SK-N-SH treated with all-trans-retinoic acid at 6 μM for 48 hours (cell line): ENCODE measurements around the gene PTPRN2.

Source experiments
- ARNTL ChIP-seq: fragments of 450-650 bp; formaldehyde crosslinking; IDR thresholded peaks from 2 replicates; pipeline ENCODE4 v1.5.0; 2020; ENCODE audit warnings: low read depth, mild to moderate bottlenecking, moderate library complexity, borderline replicate concordance
- CSDC2 ChIP-seq: fragments of 250-450 bp; sonication (Bioruptor Pico); IDR thresholded peaks from 2 replicates; pipeline ENCODE4 v1.5.0; 2020; ENCODE audit warnings: mild to moderate bottlenecking, moderate library complexity
- ESRRG ChIP-seq: fragments of 250-450 bp; sonication (Bioruptor Pico); IDR thresholded peaks from 2 replicates; pipeline ENCODE4 v1.6.1; 2021; ENCODE audit warnings: mild to moderate bottlenecking
- RARB ChIP-seq: fragments of 250-450 bp; sonication (Bioruptor Pico); IDR thresholded peaks from 2 replicates; pipeline ENCODE4 v1.8.0; 2021; ENCODE audit warnings: mild to moderate bottlenecking, moderate library complexity
- TOX ChIP-seq: fragments of 250-450 bp; sonication (Bioruptor Pico); IDR thresholded peaks from 2 replicates; pipeline ENCODE4 v1.8.0; 2021; ENCODE audit warnings: mild to moderate bottlenecking, moderate library complexity, borderline replicate concordance
- ZFP3 ChIP-seq: fragments of 250-450 bp; sonication (Bioruptor Pico); IDR thresholded peaks from 2 replicates; pipeline ENCODE4 v1.5.0; 2020; ENCODE audit warnings: mild to moderate bottlenecking, moderate library complexity
- TF ChIP-seq, protein P1 (sequence below): fragments of 250-450 bp; sonication (Bioruptor Pico); IDR thresholded peaks from 2 replicates; pipeline ENCODE4 v1.5.1; 2020; ENCODE audit warnings: low read depth, mild to moderate bottlenecking, moderate library complexity

DNA sequence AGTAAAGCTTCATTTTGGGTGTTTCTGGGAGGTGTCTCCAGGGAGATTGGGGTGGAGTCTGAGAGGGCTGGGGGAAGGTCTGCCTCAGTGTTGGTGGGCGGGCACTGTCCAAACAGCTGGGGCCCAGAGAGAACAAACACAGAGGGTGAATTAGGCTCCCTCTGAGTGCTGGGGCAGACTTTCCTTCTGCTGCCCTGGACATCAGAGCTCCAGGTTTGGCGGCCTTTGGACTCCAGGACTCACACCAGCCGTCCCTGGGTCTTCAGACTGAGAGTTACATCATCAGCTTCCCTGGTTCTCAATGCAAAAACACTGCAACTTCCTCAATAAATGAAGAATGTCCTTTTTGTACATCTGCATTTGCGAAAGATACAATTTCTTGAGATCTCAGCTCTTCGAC, 427.4 kb downstream of the PTPRN2 start:
- TF ChIP-seq, protein P1, sequence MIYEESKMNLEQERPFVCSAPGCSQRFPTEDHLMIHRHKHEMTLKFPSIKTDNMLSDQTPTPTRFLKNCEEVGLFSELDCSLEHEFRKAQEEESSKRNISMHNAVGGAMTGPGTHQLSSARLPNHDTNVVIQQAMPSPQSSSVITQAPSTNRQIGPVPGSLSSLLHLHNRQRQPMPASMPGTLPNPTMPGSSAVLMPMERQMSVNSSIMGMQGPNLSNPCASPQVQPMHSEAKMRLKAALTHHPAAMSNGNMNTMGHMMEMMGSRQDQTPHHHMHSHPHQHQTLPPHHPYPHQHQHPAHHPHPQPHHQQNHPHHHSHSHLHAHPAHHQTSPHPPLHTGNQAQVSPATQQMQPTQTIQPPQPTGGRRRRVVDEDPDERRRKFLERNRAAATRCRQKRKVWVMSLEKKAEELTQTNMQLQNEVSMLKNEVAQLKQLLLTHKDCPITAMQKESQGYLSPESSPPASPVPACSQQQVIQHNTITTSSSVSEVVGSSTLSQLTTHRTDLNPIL (CRISPR knock-in tag): no peak
- TF ChIP-seq TOX (CRISPR knock-in tag) (no peak), ESRRG (no peak), RARB (no peak), ZFP3 (no peak), CSDC2 (CRISPR knock-in tag) (no peak), ARNTL (CRISPR knock-in tag) (no peak)
